ENCODE measurements around the gene DMKN. TPM values are rescaled to one million over a fixed set of nuclear protein-coding genes. Genes with fewer than 3 reads are reported as not detected.

The DMKN gene
- total and polyA plus RNA-seq, 5 donors from 2014 or later = 0.74 to 1.6 (median 1.0) TPM; not detected in 2

DNA sequence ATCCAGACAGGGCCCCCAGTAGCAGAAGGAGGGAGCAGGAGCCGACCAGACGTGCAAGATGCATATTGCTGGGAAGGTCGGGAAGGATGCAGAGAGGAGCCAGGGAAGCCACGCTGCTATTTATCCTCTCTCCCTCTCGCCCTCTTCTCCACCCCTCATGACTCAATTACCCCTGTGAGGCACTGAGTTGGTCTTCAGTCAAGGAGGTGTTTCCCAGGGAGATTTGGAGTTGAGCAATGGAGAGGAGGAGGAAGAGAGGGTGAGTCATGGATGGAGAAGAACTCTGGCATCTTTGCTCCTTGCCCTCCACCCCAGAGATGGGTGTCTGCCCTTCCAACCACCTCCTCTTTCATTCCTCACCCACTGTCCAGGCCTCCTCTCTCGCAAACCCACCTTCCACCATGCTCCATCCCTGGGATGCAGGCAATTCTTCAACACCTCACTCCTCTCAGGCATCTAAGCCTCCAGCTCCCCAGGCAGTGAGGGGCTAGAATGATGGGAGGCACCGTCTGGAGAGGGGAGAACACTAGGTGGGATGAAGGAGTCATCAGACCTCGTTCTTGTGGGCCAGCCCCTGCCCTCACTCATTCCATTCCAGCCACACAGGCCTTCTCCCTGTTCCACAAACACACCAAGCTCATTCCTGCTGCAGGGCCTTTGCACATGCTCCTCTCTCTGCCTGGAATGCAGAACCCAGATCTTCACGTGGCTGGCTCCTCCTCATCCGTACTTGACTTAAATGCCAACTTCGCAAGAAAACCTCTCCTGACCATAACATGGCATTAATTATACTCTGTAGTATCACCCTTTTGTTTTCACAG is 15.0 kb upstream of the DMKN start, which contains the start of gene SBSN:
Gene SBSN, minus strand, starts transcription at position 94 of the 821 bp plus-strand sequence. Its CDS starts 30 bp downstream, at position 64.
- no peak within 1 kb of the TSS for H3K27ac Mint-ChIP-seq
- H3K27me3 Mint-ChIP-seq = peaks cover 56% of the 10 kb centered on the region
- no peak for ATAC-seq (ENCODE audit: low read depth in 2 of 2)

DNA sequence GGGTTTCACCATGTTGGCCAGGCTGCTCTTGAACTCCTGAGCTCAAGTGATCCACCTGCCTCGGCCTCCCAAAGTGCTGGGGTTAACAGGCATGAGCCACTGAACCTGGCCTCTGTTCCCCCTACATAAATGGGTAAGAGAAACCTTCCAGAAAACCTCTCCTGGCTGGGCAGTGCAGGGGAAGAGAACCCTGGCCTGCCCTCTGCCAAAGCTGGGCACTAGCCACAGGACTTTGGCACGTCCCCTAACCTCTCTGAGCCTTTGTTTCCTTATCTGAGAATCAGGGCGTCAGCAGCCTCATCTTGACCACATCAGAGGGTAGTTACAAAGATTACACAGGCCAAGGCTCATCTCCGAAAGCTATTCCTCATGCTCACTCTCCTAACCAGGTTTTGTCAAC is 12.4 kb upstream of the DMKN start:
- Mint-ChIP-seq H3K27ac (peak overlapping the region in 1 of 3 donors; percentile 42), H3K27me3 (peaks cover 41% of the 10 kb centered on the region), H3K9me3 (no peaks in the 10 kb centered on the region), H3K36me3 (no peaks in the 10 kb centered on the region), H3K4me3 (no peak overlapping the region), H3K4me1 (no peaks in the 10 kb centered on the region)
- Histone ChIP-seq H3K4me3 (ENCODE audit: low read depth, low read length) (no peak overlapping the region), H3K9me3 (ENCODE audit: control insufficient read depth in 2 of 2, low read length in 2 of 2) (no peaks in the 10 kb centered on the region), H3K4me1 (ENCODE audit: control insufficient read depth, insufficient read depth, low read length, poor library complexity, severe bottlenecking) (no peaks in the 10 kb centered on the region), H3K27ac (ENCODE audit: insufficient read depth, low read length, poor library complexity, severe bottlenecking) (no peak overlapping the region), H3K36me3 (ENCODE audit: control insufficient read depth, insufficient read depth, low read length) (no peaks in the 10 kb centered on the region), H3K27me3 (ENCODE audit: control insufficient read depth, insufficient read depth, low read length) (peaks cover 2% of the 10 kb centered on the region)
- ATAC-seq (ENCODE audit: low read depth in 2 of 2) = no peak
- no peak for DNase-seq

More for the DNA sequence above, 15.0 kb upstream of the DMKN start, which contains the start of gene SBSN:
- no peaks in the 10 kb centered on the region for H3K36me3 Mint-ChIP-seq
- H3K4me3 Mint-ChIP-seq = no peak within 1 kb of the TSS
- peaks cover 2% of the 10 kb centered on the region for H3K4me1 ChIP-seq (ENCODE audit: control insufficient read depth, insufficient read depth, low read length, poor library complexity, severe bottlenecking)
- no peaks in the 10 kb centered on the region for H3K9me3 Mint-ChIP-seq
- H3K36me3 ChIP-seq (ENCODE audit: control insufficient read depth, insufficient read depth, low read length) = no peaks in the 10 kb centered on the region
- DNase-seq = no peak
- H3K27ac ChIP-seq (ENCODE audit: insufficient read depth, low read length, poor library complexity, severe bottlenecking) = no peak within 1 kb of the TSS
- no peak within 1 kb of the TSS for H3K4me3 ChIP-seq (ENCODE audit: low read depth, low read length)
- no peaks in the 10 kb centered on the region for H3K9me3 ChIP-seq (ENCODE audit: control insufficient read depth in 2 of 2, low read length in 2 of 2)
- peaks cover 0 to 6% (median 2%) of the 10 kb centered on the region in 4 donors for H3K4me1 Mint-ChIP-seq
- peaks cover 2% of the 10 kb centered on the region for H3K27me3 ChIP-seq (ENCODE audit: control insufficient read depth, insufficient read depth, low read length)

DNA sequence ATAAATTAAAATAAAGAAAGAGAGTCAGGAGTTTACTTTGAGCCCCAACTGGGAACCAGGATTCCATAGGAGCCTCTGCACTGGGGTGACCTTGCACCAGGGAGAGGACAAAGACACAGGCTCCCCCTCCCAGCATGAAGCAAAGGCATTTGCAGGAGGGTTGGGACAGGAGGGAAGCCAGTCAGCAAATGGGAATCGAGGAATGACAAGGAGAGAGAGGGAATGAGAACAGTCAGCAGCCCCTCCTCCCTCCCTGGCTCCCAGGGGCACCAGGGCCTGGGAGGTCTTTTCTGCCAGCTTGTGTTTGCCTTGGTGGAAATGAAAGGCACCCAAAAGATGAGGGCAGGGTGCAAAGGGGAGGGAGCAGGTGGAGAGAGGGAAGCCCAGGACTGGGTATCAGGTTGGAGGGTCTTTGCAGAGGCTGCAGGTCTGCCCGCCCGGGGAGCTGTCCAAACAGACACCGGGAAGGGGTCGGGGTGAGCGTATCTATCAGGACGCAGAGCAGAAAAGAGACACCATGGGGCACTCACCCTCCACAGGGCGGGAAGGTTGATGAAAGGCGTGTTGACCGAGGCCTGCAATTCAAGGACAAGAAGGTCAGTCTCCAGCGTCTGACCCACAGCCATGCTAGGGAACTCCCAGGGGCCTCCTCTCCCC is 10.9 kb upstream of the DMKN start:
- no peaks in the 10 kb centered on the region for H3K27me3 ChIP-seq (ENCODE audit: control insufficient read depth, insufficient read depth, low read length)
- H3K4me3 ChIP-seq (ENCODE audit: low read depth, low read length) = no peak overlapping the region
- no peaks in the 10 kb centered on the region for H3K4me1 ChIP-seq (ENCODE audit: control insufficient read depth, insufficient read depth, low read length, poor library complexity, severe bottlenecking)
- Mint-ChIP-seq H3K9me3 (no peaks in the 10 kb centered on the region), H3K27ac (peak overlapping the region in 1 of 3 donors; percentile 93), H3K4me1 (peaks cover 0 to 2% (median 0%) of the 10 kb centered on the region in 4 donors), H3K36me3 (no peaks in the 10 kb centered on the region), H3K27me3 (peaks cover 34% of the 10 kb centered on the region), H3K4me3 (no peak overlapping the region)
- no peak for DNase-seq
- no peak overlapping the region for H3K27ac ChIP-seq (ENCODE audit: insufficient read depth, low read length, poor library complexity, severe bottlenecking)
- H3K9me3 ChIP-seq (ENCODE audit: control insufficient read depth in 2 of 2, low read length in 2 of 2) = no peaks in the 10 kb centered on the region
- no peak for ATAC-seq (ENCODE audit: low read depth in 2 of 2)
- no peaks in the 10 kb centered on the region for H3K36me3 ChIP-seq (ENCODE audit: control insufficient read depth, insufficient read depth, low read length)

DNA sequence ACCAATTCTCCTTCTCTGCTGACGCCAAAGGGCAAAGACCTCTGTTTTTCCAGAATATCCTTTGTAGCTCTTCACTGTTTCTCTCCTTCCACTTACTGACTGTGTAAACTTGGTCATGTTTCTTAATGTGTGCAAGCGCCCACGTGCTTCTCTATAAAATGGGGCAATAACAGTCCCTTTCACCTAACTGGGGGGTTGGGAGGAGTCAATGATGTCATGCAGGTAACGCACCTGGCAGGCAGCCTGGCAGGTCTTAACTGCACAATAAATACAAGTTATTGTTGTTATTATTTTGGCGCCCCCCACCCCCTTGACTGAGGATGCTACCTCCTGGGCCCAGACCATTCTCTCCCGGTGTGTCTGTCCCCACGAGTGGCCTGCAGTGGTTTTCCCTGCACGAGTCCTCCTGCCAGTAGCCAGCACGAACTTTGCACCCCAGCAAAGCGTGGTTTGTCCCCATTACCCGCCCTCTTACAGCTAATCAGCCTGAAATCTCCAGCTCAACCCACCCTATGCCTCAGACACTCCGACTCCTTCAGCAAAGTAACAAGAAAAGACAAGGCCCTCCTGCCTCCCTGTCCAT is 9.4 kb upstream of the DMKN start:
- Mint-ChIP-seq H3K4me1 (peaks cover 0 to 2% (median 0%) of the 10 kb centered on the region in 4 donors), H3K27me3 (peaks cover 23% of the 10 kb centered on the region), H3K9me3 (no peaks in the 10 kb centered on the region), H3K27ac (no peak overlapping the region), H3K4me3 (no peak overlapping the region), H3K36me3 (no peaks in the 10 kb centered on the region)
- no peak for DNase-seq
- no peak overlapping the region for H3K4me3 ChIP-seq (ENCODE audit: low read depth, low read length)
- no peaks in the 10 kb centered on the region for H3K27me3 ChIP-seq (ENCODE audit: control insufficient read depth, insufficient read depth, low read length)
- H3K4me1 ChIP-seq (ENCODE audit: control insufficient read depth, insufficient read depth, low read length, poor library complexity, severe bottlenecking) = no peaks in the 10 kb centered on the region
- no peaks in the 10 kb centered on the region for H3K9me3 ChIP-seq (ENCODE audit: control insufficient read depth in 2 of 2, low read length in 2 of 2)
- no peak for ATAC-seq (ENCODE audit: low read depth in 2 of 2)
- no peak overlapping the region for H3K27ac ChIP-seq (ENCODE audit: insufficient read depth, low read length, poor library complexity, severe bottlenecking)
- H3K36me3 ChIP-seq (ENCODE audit: control insufficient read depth, insufficient read depth, low read length) = no peaks in the 10 kb centered on the region

- no peak overlapping the region for H3K4me3 Mint-ChIP-seq
- Histone ChIP-seq H3K4me3 (ENCODE audit: low read depth, low read length) (no peak overlapping the region), H3K27me3 (ENCODE audit: control insufficient read depth, insufficient read depth, low read length) (no peaks in the 10 kb centered on the region), H3K4me1 (ENCODE audit: control insufficient read depth, insufficient read depth, low read length, poor library complexity, severe bottlenecking) (no peaks in the 10 kb centered on the region), H3K27ac (ENCODE audit: insufficient read depth, low read length, poor library complexity, severe bottlenecking) (no peak overlapping the region), H3K9me3 (ENCODE audit: control insufficient read depth in 2 of 2, low read length in 2 of 2) (no peaks in the 10 kb centered on the region), H3K36me3 (ENCODE audit: control insufficient read depth, insufficient read depth, low read length) (no peaks in the 10 kb centered on the region)
- H3K27ac Mint-ChIP-seq = no peak overlapping the region
- H3K36me3 Mint-ChIP-seq = no peaks in the 10 kb centered on the region
- H3K27me3 Mint-ChIP-seq = peaks cover 16% of the 10 kb centered on the region
- DNase-seq (no peak), ATAC-seq (ENCODE audit: low read depth in 2 of 2) (no peak)
- H3K4me1 Mint-ChIP-seq = peaks cover 0 to 2% (median 0%) of the 10 kb centered on the region in 4 donors
- no peaks in the 10 kb centered on the region for H3K9me3 Mint-ChIP-seq
Observed at GRCh38 chr19:35521124-35521743, 7.8 kb upstream of the DMKN start.

GRCh38 chr19:35519291-35519690 is 5.8 kb upstream of the DMKN start:
- Histone ChIP-seq H3K9me3 (ENCODE audit: control insufficient read depth in 2 of 2, low read length in 2 of 2) (no peaks in the 10 kb centered on the region), H3K27me3 (ENCODE audit: control insufficient read depth, insufficient read depth, low read length) (no peaks in the 10 kb centered on the region), H3K27ac (ENCODE audit: insufficient read depth, low read length, poor library complexity, severe bottlenecking) (no peak overlapping the region), H3K4me3 (ENCODE audit: low read depth, low read length) (no peak overlapping the region), H3K4me1 (ENCODE audit: control insufficient read depth, insufficient read depth, low read length, poor library complexity, severe bottlenecking) (no peaks in the 10 kb centered on the region), H3K36me3 (ENCODE audit: control insufficient read depth, insufficient read depth, low read length) (no peaks in the 10 kb centered on the region)
- ATAC-seq (ENCODE audit: low read depth in 2 of 2) (no peak), DNase-seq (no peak)
- H3K36me3 Mint-ChIP-seq = no peaks in the 10 kb centered on the region
- peaks cover 0 to 2% (median 0%) of the 10 kb centered on the region in 4 donors for H3K4me1 Mint-ChIP-seq
- no peaks in the 10 kb centered on the region for H3K9me3 Mint-ChIP-seq
- no peak overlapping the region for H3K27ac Mint-ChIP-seq
- peaks cover 7% of the 10 kb centered on the region for H3K27me3 Mint-ChIP-seq
- no peak overlapping the region for H3K4me3 Mint-ChIP-seq

- Mint-ChIP-seq H3K4me3 (no peak overlapping the region), H3K27ac (no peak overlapping the region), H3K27me3 (peaks cover 7% of the 10 kb centered on the region), H3K4me1 (peaks cover 0 to 2% (median 0%) of the 10 kb centered on the region in 4 donors), H3K36me3 (no peaks in the 10 kb centered on the region), H3K9me3 (no peaks in the 10 kb centered on the region)
- ATAC-seq (ENCODE audit: low read depth in 2 of 2) = no peak
- Histone ChIP-seq H3K4me3 (ENCODE audit: low read depth, low read length) (no peak overlapping the region), H3K36me3 (ENCODE audit: control insufficient read depth, insufficient read depth, low read length) (no peaks in the 10 kb centered on the region), H3K27me3 (ENCODE audit: control insufficient read depth, insufficient read depth, low read length) (no peaks in the 10 kb centered on the region), H3K27ac (ENCODE audit: insufficient read depth, low read length, poor library complexity, severe bottlenecking) (no peak overlapping the region), H3K9me3 (ENCODE audit: control insufficient read depth in 2 of 2, low read length in 2 of 2) (no peaks in the 10 kb centered on the region), H3K4me1 (ENCODE audit: control insufficient read depth, insufficient read depth, low read length, poor library complexity, severe bottlenecking) (no peaks in the 10 kb centered on the region)
- no peak for DNase-seq
Observed at GRCh38 chr19:35518313-35518712, 4.9 kb upstream of the DMKN start.
